ENCODE measurements around the gene LOXHD1.

GRCh38 chr18:46688853-46689525 lies 32.0 kb upstream of the LOXHD1 start:
- TF ChIP-seq ZFX (IDR thresholded peaks at IDR 0.05; ENCODE audit: borderline replicate concordance) (no peak), CTCF (IDR thresholded peaks at IDR 0.05) (no peak)
